IMR-90 (cell line): ENCODE data around the gene PXT1. TPM values are rescaled to one million over a fixed set of nuclear protein-coding genes. Genes with fewer than 3 reads are reported as not detected.
A peak's percentile ranks its signal among the peaks of the same experiment; 100 is the strongest.

Source experiments
- ATAC-seq: fragments of 200-7000 bp; cut with Tn5 transposase; 2 replicates; pipeline ENCODE4 v1.9.1; 2020; ENCODE audit warnings: low read depth, mild to moderate bottlenecking, moderate library complexity
- BruUV-seq: library from RNA; stranded (reverse); fragments of 400-500 nt; replicated peaks from 2 replicates; lab custom pipeline; 2021; lab: Mats Ljungman, UMichigan
- CTCF ChIA-PET: fragments of 300-600 bp; formaldehyde crosslinking; extraction: SDS; loops from one replicate; lab custom pipeline; 2021; ENCODE audit warnings: antibody characterized with exemption; lab: Yijun Ruan, JAX
- POLR2A ChIA-PET: fragments of 300-600 bp; sonication (Branson Sonifier 250); formaldehyde crosslinking; loops from one replicate; lab custom pipeline; 2022; ENCODE audit warnings: antibody characterized with exemption; ENCODE audit not compliant: unreplicated experiment; lab: Charles Lee
- DNase-seq: peaks from one replicate; pipeline ENCODE4 v3.0.0; 2013
- H2AFZ ChIP-seq: replicated peaks from 2 replicates; pipeline ENCODE3; 2013; ENCODE audit warnings: low read length, mild to moderate bottlenecking; ENCODE audit not compliant: poor library complexity
- H2AK5ac ChIP-seq: 2 replicates; pipeline ENCODE4 v1.6.1; 2013; ENCODE audit warnings: low read depth, low read length, inconsistent platforms
- H2AK9ac ChIP-seq: replicated peaks from 2 replicates; pipeline ENCODE3; 2013; ENCODE audit warnings: mild to moderate bottlenecking, low read depth, low read length, moderate library complexity; ENCODE audit not compliant: poor library complexity
- H2BK120ac ChIP-seq: 2 replicates; pipeline ENCODE4 v1.6.1; 2013; ENCODE audit warnings: low read depth, low read length, inconsistent platforms
- H2BK15ac ChIP-seq: 3 replicates; pipeline ENCODE4 v1.6.1; 2013; ENCODE audit warnings: low read depth, low read length, inconsistent platforms
- H2BK20ac ChIP-seq: 2 replicates; pipeline ENCODE4 v1.6.1; 2013; ENCODE audit warnings: low read depth, mild to moderate bottlenecking, inconsistent platforms, low read length, moderate library complexity
- H2BK5ac ChIP-seq: 2 replicates; pipeline ENCODE4 v1.6.1; 2013; ENCODE audit warnings: mild to moderate bottlenecking, low read depth, low read length, inconsistent platforms; ENCODE audit not compliant: poor library complexity, severe bottlenecking
- H3K14ac ChIP-seq: replicated peaks from 2 replicates; pipeline ENCODE4 v1.6.1; 2013; ENCODE audit warnings: low read depth, low read length, inconsistent platforms
- H3K18ac ChIP-seq: 2 replicates; pipeline ENCODE4 v1.6.1; 2013; ENCODE audit warnings: low read depth, low read length, control low read depth
- H3K23ac ChIP-seq: 2 replicates; pipeline ENCODE4 v1.6.1; 2013; ENCODE audit warnings: low read depth, low read length, inconsistent platforms
- H3K27ac ChIP-seq: 2 replicates; pipeline ENCODE4 v1.5.1; 2013; ENCODE audit warnings: mild to moderate bottlenecking, control low read depth, low read length; ENCODE audit not compliant: insufficient read depth
- H3K27me3 ChIP-seq: 2 replicates; pipeline ENCODE4 v1.6.1; 2013; ENCODE audit warnings: low read length; ENCODE audit not compliant: control insufficient read depth, insufficient read depth
- H3K36me3 ChIP-seq: 2 replicates; pipeline ENCODE4 v1.6.1; 2013; ENCODE audit warnings: low read length, mixed read lengths; ENCODE audit not compliant: control insufficient read depth, insufficient read depth
- H3K4ac ChIP-seq: 2 replicates; pipeline ENCODE4 v1.6.1; 2013; ENCODE audit warnings: low read depth, low read length, inconsistent platforms
- H3K4me1 ChIP-seq: 2 replicates; pipeline ENCODE4 v1.6.1; 2013; ENCODE audit warnings: low read length, mixed read lengths; ENCODE audit not compliant: control insufficient read depth, insufficient read depth
- H3K4me2 ChIP-seq: 2 replicates; pipeline ENCODE4 v1.6.1; 2013; ENCODE audit warnings: low read depth, mild to moderate bottlenecking, control low read depth, low read length, moderate library complexity
- H3K4me3 ChIP-seq: 2 replicates; pipeline ENCODE4 v1.5.1; 2013; ENCODE audit warnings: low read depth, mild to moderate bottlenecking, control low read depth, low read length, moderate library complexity; ENCODE audit not compliant: insufficient read depth
- H3K56ac ChIP-seq: 2 replicates; pipeline ENCODE4 v1.6.1; 2013; ENCODE audit warnings: low read length, inconsistent platforms; ENCODE audit not compliant: insufficient read depth; ENCODE audit errors: extremely low read depth
- H3K79me1 ChIP-seq, 2 experiments: 2 replicates each; pipeline ENCODE4 v1.6.1; 2013; ENCODE audit warnings: low read length in 2 of 2, inconsistent platforms in 1 of 2, low read depth in 1 of 2
- H3K9ac ChIP-seq: 2 replicates; pipeline ENCODE4 v1.6.1; 2013; ENCODE audit warnings: low read depth, low read length, control low read depth
- H3K9me1 ChIP-seq: 2 replicates; pipeline ENCODE4 v1.6.1; 2013; ENCODE audit warnings: low read length, inconsistent platforms; ENCODE audit not compliant: insufficient read depth
- H3K9me3 ChIP-seq: 2 replicates; pipeline ENCODE4 v1.6.1; 2013; ENCODE audit warnings: low read length; ENCODE audit not compliant: control insufficient read depth, insufficient read depth
- H4K20me1 ChIP-seq: 2 replicates; pipeline ENCODE4 v1.6.1; 2013; ENCODE audit warnings: low read length, inconsistent platforms; ENCODE audit not compliant: insufficient read depth
- H4K5ac ChIP-seq: 2 replicates; pipeline ENCODE4 v1.6.1; 2013; ENCODE audit warnings: mild to moderate bottlenecking, low read depth, low read length, control low read depth
- H4K8ac ChIP-seq, 2 experiments: 2 replicates each; pipeline ENCODE4 v1.6.1; 2013; ENCODE audit warnings: low read depth in 2 of 2, low read length in 2 of 2, control low read depth in 1 of 2, inconsistent platforms in 1 of 2
- H4K91ac ChIP-seq: 2 replicates; pipeline ENCODE4 v1.6.1; 2013; ENCODE audit warnings: low read depth, low read length, inconsistent platforms; ENCODE audit not compliant: insufficient read depth
- BHLHE40 ChIP-seq: fragments of 150-350 bp; IDR thresholded peaks from 2 replicates; pipeline ENCODE4 v1.6.1; 2016; ENCODE audit warnings: mild to moderate bottlenecking, low read depth, low read length
- CEBPB ChIP-seq: IDR thresholded peaks from 2 replicates; pipeline ENCODE4 v1.6.1; 2012; ENCODE audit warnings: low read depth, low read length, improper control_type of control experiment
- MAFK ChIP-seq: IDR thresholded peaks from 2 replicates; pipeline ENCODE4 v1.6.1; 2012; ENCODE audit warnings: low read depth, low read length, improper control_type of control experiment
- MXI1 ChIP-seq: IDR thresholded peaks from 2 replicates; pipeline ENCODE4 v1.6.1; 2012; ENCODE audit warnings: low read depth, mild to moderate bottlenecking, low read length, moderate library complexity, borderline replicate concordance
- NFE2L2 ChIP-seq: fragments of 150-350 bp; IDR thresholded peaks from 2 replicates; pipeline ENCODE4 v1.6.1; 2016; ENCODE audit warnings: low read depth, mild to moderate bottlenecking, low read length
- POLR2A ChIP-seq: IDR thresholded peaks from 2 replicates; pipeline ENCODE4 v1.6.1; 2012; ENCODE audit warnings: mild to moderate bottlenecking, low read depth, low read length
- RFX5 ChIP-seq: IDR thresholded peaks from 2 replicates; pipeline ENCODE4 v1.8.0; 2012; ENCODE audit warnings: low read depth, mild to moderate bottlenecking, low read length, moderate library complexity
- WGBS, 2 experiments: methylation state at CpG; one replicate each; pipeline versions ENCODE4 v1.1.5 to v1.1.7; 2013; ENCODE audit warnings: missing lambda C conversion rate in 2 of 2; ENCODE audit not compliant: insufficient read length in 1 of 2; ENCODE audit errors: extremely low coverage in 2 of 2; 5-methylcytosine and 5-hydroxymethylcytosine counted together
- dilution Hi-C: fragments of 300-500 bp; cut with HindIII; formaldehyde crosslinking; loops from one replicate; pipeline ENCODE4 v1.14.3; 2018; ENCODE audit warnings: low sequenced_read_pairs; ENCODE audit not compliant: unreplicated experiment
- in situ Hi-C: fragments of 300-500 bp; cut with MboI; formaldehyde crosslinking; loops from 3 replicates; pipeline ENCODE4 v1.14.3; 2019; ENCODE audit warnings: low sequenced_read_pairs, inconsistent platforms, mixed read lengths
- intact Hi-C: fragments of 100-400 bp; cut with micrococcal nuclease; formaldehyde crosslinking; loops from 2 replicates; pipeline ENCODE4 v1.10.0; 2022
- polyA plus RNA-seq, 3 experiments: library from polyadenylated mRNA; depleted of rRNA; stranded (reverse); fragments of >200 nt; gene quantifications; 2 replicates each; pipeline ENCODE4 v1.2.3, GENCODE V29; 2012; ENCODE audit warnings: low replicate concordance in 1 of 3
- total RNA-seq: library from RNA; depleted of rRNA; stranded (reverse); fragments of >200 nt; gene quantifications from 2 replicates; pipeline ENCODE4 v1.2.3, GENCODE V29; 2012
- TF ChIP-seq, protein P1 (sequence below): fragments of 150-350 bp; IDR thresholded peaks from 2 replicates; pipeline ENCODE4 v1.6.1; 2017; ENCODE audit warnings: mild to moderate bottlenecking, antibody characterized with exemption, low read length, low read depth

PXT1 gene
- total and polyA plus RNA-seq, 2 of the 4 experiments (the other 2 are of a cell fraction): not detected

DNA sequence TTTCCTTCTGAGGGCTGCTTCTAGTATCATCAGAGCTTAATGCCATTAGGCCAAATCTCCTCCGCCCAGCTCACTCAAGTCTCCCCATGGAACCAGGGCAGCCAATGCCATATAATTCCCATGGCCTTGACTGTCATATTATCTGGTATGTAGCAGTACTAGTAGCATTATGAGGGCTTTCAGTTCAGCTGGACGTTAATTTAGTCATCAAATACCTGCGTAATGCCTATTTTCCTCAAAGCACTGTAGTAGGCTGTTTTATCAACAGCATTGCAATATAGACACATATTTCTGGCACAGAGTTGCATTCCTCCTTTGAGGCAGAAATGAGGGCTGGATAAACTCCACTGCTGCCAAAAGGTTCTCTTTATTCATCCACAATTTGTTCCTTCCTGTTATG, 1.8 kb upstream of the PXT1 start:
- dilution Hi-C loops (no loop called here), intact Hi-C loops (no loop called here), in situ Hi-C loops (no loop called here)
- peak overlapping the region in 1 of 2 experiments; percentile 55; a peak in 1 of 4 replicates for H4K8ac ChIP-seq
- H3K4me1 ChIP-seq: peaks cover 6% of the 10 kb centered on the region
- peak overlapping the region; percentile 31; the same call in 1 of the 2 replicates for H2AK5ac ChIP-seq
- peak overlapping the region; percentile 95 for H2BK5ac ChIP-seq
- peak overlapping the region; percentile 85 for H3K4me2 ChIP-seq
- 0 out of 2 replicates have a peak overlapping the region, but pooled peaks have one; percentile 54 for H4K91ac ChIP-seq
- peak; percentile 69 for TF ChIP-seq CEBPB
- no peak for TF ChIP-seq RFX5
- TF ChIP-seq POLR2A: peak; percentile 65
- no peak for TF ChIP-seq BHLHE40
- TF ChIP-seq, protein P1, sequence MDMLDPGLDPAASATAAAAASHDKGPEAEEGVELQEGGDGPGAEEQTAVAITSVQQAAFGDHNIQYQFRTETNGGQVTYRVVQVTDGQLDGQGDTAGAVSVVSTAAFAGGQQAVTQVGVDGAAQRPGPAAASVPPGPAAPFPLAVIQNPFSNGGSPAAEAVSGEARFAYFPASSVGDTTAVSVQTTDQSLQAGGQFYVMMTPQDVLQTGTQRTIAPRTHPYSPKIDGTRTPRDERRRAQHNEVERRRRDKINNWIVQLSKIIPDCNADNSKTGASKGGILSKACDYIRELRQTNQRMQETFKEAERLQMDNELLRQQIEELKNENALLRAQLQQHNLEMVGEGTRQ: no peak
- TF ChIP-seq MXI1: no peak
- TF ChIP-seq MAFK: peak; percentile 73
- TF ChIP-seq NFE2L2: no peak
- DNase-seq (peak; percentile 86), ATAC-seq (peak; percentile 4)
- CTCF ChIA-PET: interaction anchor here (0.6 kb wide), 1 partner anchor 38 kb away, joined by 6 read pairs; no protein-coding TSS in a partner anchor
- peak overlapping the region; percentile 79; the same call in 1 of the 2 replicates for H3K56ac ChIP-seq
- H3K9me3 ChIP-seq: 0 out of 2 replicates have a peak, but pooled peaks cover 2% of the 10 kb centered on the region
- peak overlapping the region; percentile 12; the same call in 1 of the 2 replicates for H2BK120ac ChIP-seq
- POLR2A ChIA-PET: no interaction called here
- 0 out of 3 replicates have a peak overlapping the region, but pooled peaks have one; percentile 1 for H2BK15ac ChIP-seq
- H3K27me3 ChIP-seq: no peaks in the 10 kb centered on the region
- WGBS, 2 experiments: no CpG with 5 or more reads among the region's 3 CpGs
- peaks cover 0 to 52% of the 10 kb centered on the region in 2 experiments; a peak in 3 of 4 replicates for H3K79me1 ChIP-seq
- H2AFZ ChIP-seq: no peak overlapping the region
- peak overlapping the region; percentile 96 for H3K9ac ChIP-seq
- no peak overlapping the region; the same call in 1 of the 2 replicates for H3K18ac ChIP-seq
- BruUV-seq: no TSS peak
- peak overlapping the region; percentile 6 for H2AK9ac ChIP-seq
- H4K20me1 ChIP-seq: peaks cover 27% of the 10 kb centered on the region
- peak overlapping the region; percentile 73 for H3K23ac ChIP-seq
- peak overlapping the region; percentile 40; the same call in 1 of the 2 replicates for H3K27ac ChIP-seq
- peaks cover 4% of the 10 kb centered on the region for H3K36me3 ChIP-seq
- peak overlapping the region; percentile 89; the same call in 1 of the 2 replicates for H3K4ac ChIP-seq
- no peak overlapping the region for H4K5ac ChIP-seq
- peak overlapping the region; percentile 62 for H3K14ac ChIP-seq
- no peak overlapping the region; the same call in 1 of the 2 replicates for H2BK20ac ChIP-seq
- no peaks in the 10 kb centered on the region; the same call in 1 of the 2 replicates for H3K9me1 ChIP-seq
- H3K4me3 ChIP-seq: peak overlapping the region; percentile 89
